WERI-Rb-1 (cell line): ENCODE measurements around the gene BRF1.

ENCODE experiments used
- DNase-seq: peaks from one replicate; pipeline ENCODE4 v3.0.0-alpha.2; 2020
- H3K27ac ChIP-seq: fragments of 250-450 bp; sonication (Bioruptor Pico); 2 replicates; pipeline ENCODE4 v1.5.1; 2020; ENCODE audit warnings: mild to moderate bottlenecking, moderate library complexity
- H3K27me3 ChIP-seq: fragments of 250-450 bp; sonication (Bioruptor Pico); 2 replicates; pipeline ENCODE4 v1.5.1; 2021; ENCODE audit warnings: mild to moderate bottlenecking, low read depth, moderate library complexity; ENCODE audit not compliant: insufficient read depth, severe bottlenecking
- H3K36me3 ChIP-seq: fragments of 250-450 bp; sonication (Bioruptor Pico); 2 replicates; pipeline ENCODE4 v1.5.1; 2020; ENCODE audit warnings: mild to moderate bottlenecking, moderate library complexity
- H3K4me3 ChIP-seq: 2 replicates; pipeline ENCODE4 v1.5.1; 2011; ENCODE audit warnings: low read depth, mild to moderate bottlenecking, control low read depth, low read length
- H3K9me3 ChIP-seq: fragments of 250-450 bp; sonication (Bioruptor Pico); 2 replicates; pipeline ENCODE4 v1.5.1; 2021; ENCODE audit warnings: mild to moderate bottlenecking, moderate library complexity; ENCODE audit not compliant: severe bottlenecking
- CTCF ChIP-seq: IDR thresholded peaks from 2 replicates; pipeline ENCODE4 v1.5.1; 2011; ENCODE audit warnings: low read depth, mild to moderate bottlenecking, control low read depth, inconsistent platforms, low read length

The BRF1 gene

GRCh38 chr14:105178868-105179140, 122.0 kb downstream of the BRF1 start:
- H3K27ac ChIP-seq: peak overlapping the region; percentile 94
- no peaks in the 10 kb centered on the region for H3K27me3 ChIP-seq
- DNase-seq: no peak
- H3K4me3 ChIP-seq: no peak overlapping the region
- H3K36me3 ChIP-seq: peaks cover 32% of the 10 kb centered on the region
- TF ChIP-seq CTCF: no peak
- no peaks in the 10 kb centered on the region for H3K9me3 ChIP-seq

GRCh38 chr14:105178069-105178867, 122.5 kb downstream of the BRF1 start:
- peaks cover 32% of the 10 kb centered on the region for H3K36me3 ChIP-seq

GRCh38 chr14:105177082-105177481, 123.7 kb downstream of the BRF1 start:
- DNase-seq: peak; percentile 59

More at GRCh38 chr14:105178069-105178867, 122.5 kb downstream of the BRF1 start:
- Histone ChIP-seq H3K9me3 (no peaks in the 10 kb centered on the region), H3K27ac (peak overlapping the region; percentile 94), H3K4me3 (no peak overlapping the region), H3K27me3 (no peaks in the 10 kb centered on the region)
- peak; percentile 66 for DNase-seq
- peak; percentile 71 for TF ChIP-seq CTCF

GRCh38 chr14:105176513-105176912, 124.3 kb downstream of the BRF1 start:
- peak overlapping the region; percentile 94 for H3K27ac ChIP-seq
- no peak for TF ChIP-seq CTCF
- H3K27me3 ChIP-seq: no peaks in the 10 kb centered on the region
- peaks cover 32% of the 10 kb centered on the region for H3K36me3 ChIP-seq
- H3K9me3 ChIP-seq: no peaks in the 10 kb centered on the region
- no peak for DNase-seq
- H3K4me3 ChIP-seq: no peak overlapping the region

More at GRCh38 chr14:105177082-105177481, 123.7 kb downstream of the BRF1 start:
- Histone ChIP-seq H3K27ac (peak overlapping the region; percentile 94), H3K4me3 (no peak overlapping the region), H3K9me3 (no peaks in the 10 kb centered on the region), H3K27me3 (no peaks in the 10 kb centered on the region), H3K36me3 (peaks cover 32% of the 10 kb centered on the region)
- TF ChIP-seq CTCF: no peak

- Histone ChIP-seq H3K27me3 (no peaks in the 10 kb centered on the region), H3K9me3 (no peaks in the 10 kb centered on the region), H3K27ac (peak overlapping the region; percentile 94), H3K4me3 (no peak overlapping the region), H3K36me3 (peaks cover 27% of the 10 kb centered on the region)
- TF ChIP-seq CTCF: no peak
- DNase-seq: no peak
Measured at GRCh38 chr14:105173901-105174894, 126.6 kb downstream of the BRF1 start.
